Gastrocnemius medialis (tissue), 4 donors: ENCODE measurements around the gene SSBP3.

Experiments used
- POLR2A ChIP-seq, 2 donors: fragments of 450-650 bp; IDR thresholded peaks; one replicate each; pipeline ENCODE4 v1.6.1; 2017; ENCODE audit warnings: antibody characterized with exemption in 2 of 2, mild to moderate bottlenecking in 2 of 2, moderate library complexity in 2 of 2
- TF ChIP-seq, protein P1 (sequence below), 5 experiments: fragments of 450-650 bp in 3 of 5; fragments of 200-600 bp in 2 of 5; sonication (generic) in 2 of 5; IDR thresholded peaks in 4 of 5; conservative IDR thresholded peaks in 1 of 5; 1 replicate in 4 of 5; 2 replicates in 1 of 5; pipeline ENCODE4 v1.5.1; 2016 to 2019; ENCODE audit warnings: antibody characterized with exemption in 5 of 5, mild to moderate bottlenecking in 3 of 5, moderate library complexity in 3 of 5

DNA sequence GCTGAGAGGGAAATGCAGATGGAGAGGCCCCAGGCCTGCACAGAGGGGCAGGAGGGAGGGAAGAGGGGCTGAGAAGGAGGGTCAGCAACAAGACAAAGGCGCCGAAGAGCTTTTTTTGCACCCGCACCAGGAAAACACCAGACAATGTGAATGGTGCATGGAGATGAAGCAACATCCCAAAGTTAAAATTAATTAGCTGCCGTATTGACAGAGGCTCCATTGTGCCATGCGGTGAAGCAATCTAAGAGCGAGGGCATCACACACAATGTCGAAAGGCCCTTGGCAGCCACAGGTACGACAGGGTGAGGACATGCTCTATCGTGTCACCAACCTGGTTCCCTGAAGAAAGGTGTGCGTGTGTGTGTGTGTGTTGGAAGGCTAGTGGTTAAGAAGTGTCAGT lies 41.2 kb downstream of the SSBP3 start:
- TF ChIP-seq, protein P1, sequence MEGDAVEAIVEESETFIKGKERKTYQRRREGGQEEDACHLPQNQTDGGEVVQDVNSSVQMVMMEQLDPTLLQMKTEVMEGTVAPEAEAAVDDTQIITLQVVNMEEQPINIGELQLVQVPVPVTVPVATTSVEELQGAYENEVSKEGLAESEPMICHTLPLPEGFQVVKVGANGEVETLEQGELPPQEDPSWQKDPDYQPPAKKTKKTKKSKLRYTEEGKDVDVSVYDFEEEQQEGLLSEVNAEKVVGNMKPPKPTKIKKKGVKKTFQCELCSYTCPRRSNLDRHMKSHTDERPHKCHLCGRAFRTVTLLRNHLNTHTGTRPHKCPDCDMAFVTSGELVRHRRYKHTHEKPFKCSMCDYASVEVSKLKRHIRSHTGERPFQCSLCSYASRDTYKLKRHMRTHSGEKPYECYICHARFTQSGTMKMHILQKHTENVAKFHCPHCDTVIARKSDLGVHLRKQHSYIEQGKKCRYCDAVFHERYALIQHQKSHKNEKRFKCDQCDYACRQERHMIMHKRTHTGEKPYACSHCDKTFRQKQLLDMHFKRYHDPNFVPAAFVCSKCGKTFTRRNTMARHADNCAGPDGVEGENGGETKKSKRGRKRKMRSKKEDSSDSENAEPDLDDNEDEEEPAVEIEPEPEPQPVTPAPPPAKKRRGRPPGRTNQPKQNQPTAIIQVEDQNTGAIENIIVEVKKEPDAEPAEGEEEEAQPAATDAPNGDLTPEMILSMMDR (IDR thresholded peaks at IDR 0.05 in 4 of 5, conservative IDR thresholded peaks at IDR 0.05 in 1 of 5): no peak
- TF ChIP-seq POLR2A (IDR thresholded peaks at IDR 0.05): no peak
